ENCODE data around the gene HBP1.
"Not testable (repeated sequence)": the region's sequence is repeated elsewhere in the genome, so short reads cannot be mapped to it uniquely, and the experiment has no call there.

HBP1 gene, protein sequence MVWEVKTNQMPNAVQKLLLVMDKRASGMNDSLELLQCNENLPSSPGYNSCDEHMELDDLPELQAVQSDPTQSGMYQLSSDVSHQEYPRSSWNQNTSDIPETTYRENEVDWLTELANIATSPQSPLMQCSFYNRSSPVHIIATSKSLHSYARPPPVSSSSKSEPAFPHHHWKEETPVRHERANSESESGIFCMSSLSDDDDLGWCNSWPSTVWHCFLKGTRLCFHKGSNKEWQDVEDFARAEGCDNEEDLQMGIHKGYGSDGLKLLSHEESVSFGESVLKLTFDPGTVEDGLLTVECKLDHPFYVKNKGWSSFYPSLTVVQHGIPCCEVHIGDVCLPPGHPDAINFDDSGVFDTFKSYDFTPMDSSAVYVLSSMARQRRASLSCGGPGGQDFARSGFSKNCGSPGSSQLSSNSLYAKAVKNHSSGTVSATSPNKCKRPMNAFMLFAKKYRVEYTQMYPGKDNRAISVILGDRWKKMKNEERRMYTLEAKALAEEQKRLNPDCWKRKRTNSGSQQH
- 57.0 to 126 (median 81.1) reads per million in 18 experiments for total RNA-seq

DNA sequence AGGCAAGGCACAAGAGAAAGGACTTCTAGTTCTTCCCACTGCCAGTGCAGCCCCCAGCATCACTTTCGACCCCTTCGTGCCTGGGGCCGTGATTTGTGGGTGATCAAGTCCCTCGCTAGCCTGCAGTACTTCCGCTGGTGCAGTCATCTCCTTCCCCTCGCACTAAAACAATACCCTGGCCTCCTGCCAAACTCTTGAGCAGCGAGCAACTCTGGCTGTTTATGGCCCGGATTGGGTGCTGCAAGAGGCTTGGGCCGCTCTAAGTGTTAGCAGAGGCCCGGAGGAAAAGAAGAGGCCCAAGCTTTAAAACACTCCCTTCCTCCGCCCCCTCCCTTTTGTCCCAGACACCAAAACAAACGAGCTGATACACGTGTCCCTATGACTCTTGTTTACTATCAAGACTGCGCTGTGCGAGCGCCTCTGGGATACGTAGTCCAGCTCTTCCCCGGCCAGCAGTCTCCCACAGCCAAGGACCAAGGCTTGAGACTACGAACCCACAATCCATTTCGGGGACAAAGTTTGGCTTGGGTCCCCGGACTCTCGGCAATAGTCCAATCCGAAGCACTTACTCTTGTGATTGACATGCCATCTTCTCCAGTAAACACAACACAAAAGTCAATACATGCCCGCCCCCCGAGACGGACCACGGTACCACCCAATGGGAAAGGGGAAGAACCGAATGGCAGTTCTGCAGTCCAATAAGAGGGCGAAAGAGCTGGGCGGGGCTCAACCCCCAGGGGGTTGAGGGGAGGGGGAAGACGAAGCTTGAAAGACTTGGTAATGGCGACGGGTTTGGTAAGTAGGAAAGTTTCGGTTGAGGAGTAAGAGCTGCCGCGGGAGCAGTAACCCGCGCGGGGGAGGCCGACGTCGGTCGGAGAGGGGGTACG lies at the start of gene HBP1:
HBP1 (plus strand) TSS at position 771 of the 887 bp plus-strand sequence. CDS start 10,891 bp downstream, outside the sequence.
- peak; percentile 100 for DNase-seq

DNA sequence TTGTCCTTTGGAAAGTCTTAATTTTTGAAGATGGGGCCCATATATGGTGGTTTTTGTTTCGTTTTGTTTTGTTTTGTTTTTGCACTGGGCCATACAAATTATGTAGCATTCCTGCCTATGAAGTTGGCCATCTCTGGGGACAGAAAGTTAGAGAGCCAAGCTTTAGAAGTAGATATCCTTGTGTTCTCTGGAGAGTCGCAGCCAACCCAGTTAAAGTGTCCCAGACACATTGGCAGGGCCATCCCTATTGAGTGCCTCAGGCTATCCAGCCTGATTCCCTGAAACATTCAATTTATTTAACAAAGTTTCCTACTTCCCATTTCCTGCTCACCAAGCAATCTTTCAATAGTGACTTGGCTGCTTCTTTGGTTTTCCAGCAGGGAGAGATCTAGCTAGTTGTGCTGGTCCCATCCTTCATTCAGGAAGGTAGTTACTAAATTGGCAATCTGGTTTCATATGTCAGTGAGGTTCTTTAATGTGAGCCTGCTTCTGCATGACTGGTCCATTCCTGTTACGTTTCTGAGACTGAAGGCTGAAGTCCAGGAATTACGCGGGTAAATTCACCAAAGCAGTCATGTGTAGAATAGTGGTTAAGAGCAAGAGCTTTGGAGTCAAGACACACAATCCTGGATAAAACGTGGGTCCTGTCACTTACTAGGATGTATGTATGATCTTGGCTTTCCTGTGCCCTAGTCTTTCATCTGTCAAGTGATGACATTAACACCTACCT lies 49.3 kb upstream of the HBP1 start:
- no peak for DNase-seq

DNA sequence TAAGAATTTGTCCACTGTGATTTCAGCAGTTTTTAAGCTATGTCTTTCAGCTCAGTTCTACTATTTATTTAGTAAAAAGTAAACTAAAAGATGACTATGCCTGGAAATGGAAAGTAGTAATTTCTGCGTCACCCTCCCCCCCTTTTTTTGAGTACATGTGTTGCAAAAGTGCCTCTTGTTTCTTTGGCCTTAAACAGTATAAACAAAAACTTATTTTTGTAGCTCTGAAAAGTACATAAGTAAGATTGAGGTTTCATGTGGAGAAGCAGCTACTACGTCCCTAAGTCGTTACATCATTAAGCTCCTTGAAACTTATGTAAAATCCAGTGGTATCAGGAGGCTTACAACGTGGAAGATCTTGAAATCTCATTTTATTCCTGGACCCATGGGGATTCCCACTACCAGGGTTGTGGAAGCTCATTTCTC lies 46.3 kb upstream of the HBP1 start:
- DNase-seq: no peak

GRCh38 chr7:107123392-107123791 lies 45.4 kb upstream of the HBP1 start:
- no peak for DNase-seq

DNA sequence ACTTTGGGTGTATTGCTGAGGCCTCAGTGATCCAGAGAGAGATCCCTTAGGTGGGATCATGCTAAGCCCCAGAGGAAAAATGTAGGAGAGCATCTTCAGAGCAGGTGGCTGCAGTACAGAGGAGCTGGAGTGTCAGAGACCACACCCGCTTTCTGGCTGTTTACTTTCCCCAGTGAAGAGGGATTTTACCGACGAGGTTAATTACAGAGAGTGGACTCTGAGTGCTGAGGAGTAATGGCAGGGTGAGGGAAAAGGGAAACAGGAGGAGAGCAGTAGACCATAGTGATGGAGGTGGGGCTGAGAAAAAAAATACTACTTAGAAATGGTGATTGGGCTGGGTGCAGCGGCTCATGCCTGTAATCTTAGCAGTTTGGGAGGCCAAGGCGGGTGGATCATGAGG lies 43.3 kb upstream of the HBP1 start:
- DNase-seq: no peak

DNA sequence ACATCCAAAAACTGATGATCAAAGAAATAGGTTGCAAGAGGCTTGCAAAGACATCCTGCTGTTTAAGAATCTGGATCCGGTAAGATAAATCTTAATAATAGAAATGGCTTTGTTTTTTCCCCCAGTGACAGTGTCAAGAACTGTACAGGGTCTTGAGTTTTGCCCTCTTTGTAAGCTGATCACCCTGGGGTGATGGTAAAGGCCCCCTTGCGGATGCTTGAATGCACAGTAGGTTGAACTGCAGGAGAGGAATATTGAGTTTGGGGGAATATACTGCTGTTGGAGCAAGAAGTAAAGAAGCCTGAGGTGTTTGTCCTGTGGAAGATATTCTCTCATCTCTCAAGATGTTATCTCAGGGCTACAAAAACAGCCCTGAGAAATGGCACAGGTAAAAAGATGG lies 40.6 kb upstream of the HBP1 start:
- no peak for DNase-seq

DNA sequence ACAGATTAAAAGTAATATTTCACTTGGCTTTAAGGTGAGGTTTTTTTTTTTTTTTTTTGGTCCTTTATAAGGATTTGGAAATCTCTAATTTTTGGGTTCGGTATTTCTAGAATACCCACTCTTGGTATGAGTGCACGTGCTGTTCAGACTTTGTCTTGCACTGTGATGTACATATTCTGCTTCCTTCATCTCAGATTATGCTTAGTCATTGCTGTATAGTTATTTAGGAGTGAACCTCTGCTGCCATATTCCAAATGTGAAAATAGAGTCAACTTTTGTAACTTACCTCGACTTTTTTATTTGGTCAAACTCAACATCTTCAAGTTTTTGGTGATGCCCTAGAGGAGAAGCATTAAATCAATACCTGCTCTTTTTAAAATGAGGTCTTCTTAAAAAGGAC lies 40.1 kb upstream of the HBP1 start:
- DNase-seq: no peak

GRCh38 chr7:107130487-107131220 lies 38.1 kb upstream of the HBP1 start:
- DNase-seq: no peak

DNA sequence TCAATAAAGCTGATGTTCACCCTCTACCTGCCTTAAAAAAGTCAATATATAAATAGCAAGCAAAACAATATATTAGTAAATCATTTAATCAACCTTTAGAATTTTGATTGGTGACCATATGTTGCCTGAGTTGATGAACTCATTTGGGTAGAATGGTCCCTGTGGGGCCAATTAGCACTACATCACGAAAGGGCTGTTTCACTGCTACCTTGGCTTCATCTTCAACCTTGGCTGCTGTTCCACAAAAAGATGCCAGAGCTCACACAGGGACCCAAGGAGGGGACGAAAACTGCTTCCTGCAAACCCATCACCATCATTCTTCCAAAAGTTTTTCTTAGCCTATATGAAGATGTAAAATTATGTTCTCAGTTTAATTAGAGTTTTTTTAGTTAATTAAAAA lies 35.4 kb upstream of the HBP1 start:
- no peak for DNase-seq

DNA sequence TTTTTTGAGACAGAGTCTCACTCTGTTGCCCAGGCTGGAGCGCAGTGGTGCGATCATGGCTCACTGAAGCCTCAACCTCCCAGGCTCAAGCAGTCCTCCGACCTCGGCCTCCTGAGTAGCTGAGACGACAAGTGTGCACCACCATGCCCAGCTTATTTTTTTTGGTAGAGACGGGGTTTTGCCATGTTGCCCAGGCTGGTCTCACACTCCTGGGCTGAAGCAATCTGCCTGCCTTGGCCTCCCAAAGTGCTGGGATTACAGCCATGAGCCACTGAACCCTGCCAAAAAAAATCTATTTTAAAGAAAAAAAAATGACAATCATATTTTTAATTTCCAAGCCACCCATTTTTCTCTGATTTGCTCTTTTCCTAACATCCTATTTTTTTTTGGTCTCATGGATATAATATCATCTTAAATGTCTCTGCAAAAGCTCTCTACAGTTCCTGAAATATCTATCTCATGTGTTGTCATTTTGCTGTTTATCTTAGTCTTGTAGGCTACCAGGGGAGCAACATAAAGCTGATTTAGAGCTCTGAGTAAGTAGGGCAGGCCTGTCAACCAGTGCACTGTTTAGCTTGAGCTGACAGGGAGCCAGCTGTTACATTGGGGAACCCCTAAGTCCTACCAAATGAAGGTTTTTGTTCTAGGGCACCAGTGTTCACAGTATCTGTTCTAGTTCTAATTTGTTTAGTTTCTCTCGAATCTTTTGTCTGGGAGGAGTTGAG lies 29.9 kb upstream of the HBP1 start:
- DNase-seq: no peak

DNA sequence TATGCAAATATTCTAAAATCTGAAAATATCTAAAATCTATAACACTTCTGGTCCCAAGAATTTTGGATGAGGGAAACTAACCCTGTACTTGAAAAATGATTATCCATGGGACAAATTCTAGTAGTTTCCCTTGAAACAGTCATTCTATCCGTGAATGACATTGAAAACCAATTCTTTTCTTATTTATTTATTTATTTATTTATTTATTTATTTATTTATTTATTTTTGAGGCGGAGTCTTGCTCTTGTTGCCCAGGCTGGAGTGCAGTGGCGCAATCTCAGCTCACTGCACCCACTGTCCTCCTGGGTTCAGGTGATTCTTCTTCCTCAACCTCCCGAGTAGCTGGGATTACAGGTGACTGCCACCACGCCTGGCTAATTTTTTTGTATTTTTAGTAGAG lies 24.9 kb upstream of the HBP1 start:
- not testable (repeated sequence) for DNase-seq

DNA sequence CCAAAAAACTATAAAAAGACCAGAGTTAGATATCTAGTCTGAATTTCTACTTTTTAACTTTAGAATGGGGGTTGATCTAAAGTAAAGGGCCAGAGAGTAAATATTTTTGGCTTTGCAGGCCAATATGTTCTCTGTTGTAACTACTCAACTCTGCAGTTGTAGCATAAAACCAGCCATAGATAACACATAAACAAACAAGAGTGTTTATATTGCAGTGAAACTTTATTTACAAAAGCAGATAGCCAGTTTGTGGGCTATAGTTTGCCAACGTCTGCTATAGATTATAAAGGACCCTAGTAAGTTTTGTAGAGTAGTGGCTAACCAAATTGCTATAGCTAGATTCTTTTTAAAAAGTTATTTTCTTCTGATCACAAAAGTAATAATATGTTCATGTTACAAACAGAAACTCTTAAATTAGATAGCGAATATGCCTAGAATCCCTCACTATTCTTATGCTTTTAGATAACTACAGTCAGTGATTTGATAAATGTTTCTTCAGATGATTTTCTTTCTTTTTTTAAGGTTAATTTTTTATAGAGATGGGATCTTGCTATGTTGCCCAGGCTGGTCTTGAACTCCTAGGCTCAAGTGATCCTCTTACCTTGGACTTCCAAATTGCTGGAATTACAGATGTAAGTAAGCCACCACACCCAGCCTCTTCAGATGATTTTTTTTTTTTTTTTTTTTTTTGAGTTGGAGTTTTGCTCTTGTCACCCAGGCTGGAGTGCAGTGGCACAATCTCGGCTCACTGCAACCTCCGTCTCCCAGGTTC lies 23.6 kb upstream of the HBP1 start:
- DNase-seq: no peak

DNA sequence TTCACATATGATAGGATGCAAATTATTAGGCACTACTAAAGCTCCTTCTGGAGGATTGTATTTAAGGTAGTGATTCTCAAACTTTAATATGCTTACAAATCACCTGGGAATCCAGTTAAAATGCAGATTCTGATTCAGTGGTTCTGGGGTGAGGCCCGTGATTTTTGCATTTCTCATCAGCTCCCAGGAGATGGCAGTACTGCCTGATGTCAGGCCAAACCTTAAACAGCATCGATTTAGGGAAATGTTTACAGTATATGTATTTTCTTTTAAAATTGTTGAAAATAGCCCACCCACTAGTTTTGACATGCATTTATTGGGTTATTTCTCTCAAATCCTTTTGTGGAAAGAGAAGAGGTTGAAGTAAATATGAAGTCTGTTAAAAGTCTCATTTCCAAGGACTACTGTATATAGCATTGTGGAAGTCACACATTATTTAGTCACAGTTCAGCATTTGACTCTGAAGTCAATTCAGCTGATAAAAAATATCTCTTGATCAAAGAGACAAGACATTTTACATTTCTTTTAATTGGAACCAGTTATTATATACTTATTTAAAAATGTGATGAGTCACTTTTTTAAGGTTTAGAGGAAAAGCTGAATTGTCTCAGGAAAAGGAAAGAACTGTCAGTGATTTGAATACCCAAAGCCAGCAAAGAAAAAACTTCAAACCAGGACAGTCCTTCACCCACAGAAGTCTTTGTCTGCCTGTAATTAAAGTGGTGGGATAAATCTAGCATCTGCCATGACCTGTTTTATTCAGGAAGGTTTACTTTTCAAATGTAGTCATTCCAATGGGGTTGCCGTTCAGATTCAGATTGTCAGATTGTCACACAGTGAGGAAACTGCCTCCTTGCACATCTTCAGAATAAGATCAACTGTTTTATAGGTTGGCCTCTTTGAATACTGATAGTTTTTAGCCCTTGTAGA lies 21.1 kb upstream of the HBP1 start:
- peak; percentile 36 to 54 for DNase-seq

GRCh38 chr7:107148721-107149120 lies 20.1 kb upstream of the HBP1 start:
- no peak for DNase-seq

DNA sequence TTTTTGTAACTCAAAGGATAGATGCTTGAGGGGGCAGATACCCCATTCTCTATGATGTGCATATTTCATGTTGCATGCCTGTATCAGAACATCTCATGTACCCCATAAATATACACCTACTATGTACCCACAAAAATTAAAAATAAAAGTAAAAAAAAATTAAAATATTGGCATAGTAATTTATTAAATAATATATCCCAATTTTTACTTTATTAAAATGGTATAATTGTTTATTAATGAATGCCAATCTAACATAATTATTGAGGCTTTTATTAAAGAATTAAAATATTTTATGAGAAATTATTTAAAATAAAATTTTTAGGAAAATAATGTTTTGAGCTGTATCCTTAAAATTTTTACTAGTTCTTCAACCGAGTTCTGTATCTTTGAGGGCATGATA lies 18.9 kb upstream of the HBP1 start:
- DNase-seq: no peak

- DNase-seq: peak; percentile 83
Observed at GRCh38 chr7:107150375-107151073, 18.3 kb upstream of the HBP1 start.

- no peak for DNase-seq
Observed at GRCh38 chr7:107151538-107151937, 17.3 kb upstream of the HBP1 start.

- no peak for DNase-seq
Observed at GRCh38 chr7:107152011-107152410, 16.8 kb upstream of the HBP1 start.

DNA sequence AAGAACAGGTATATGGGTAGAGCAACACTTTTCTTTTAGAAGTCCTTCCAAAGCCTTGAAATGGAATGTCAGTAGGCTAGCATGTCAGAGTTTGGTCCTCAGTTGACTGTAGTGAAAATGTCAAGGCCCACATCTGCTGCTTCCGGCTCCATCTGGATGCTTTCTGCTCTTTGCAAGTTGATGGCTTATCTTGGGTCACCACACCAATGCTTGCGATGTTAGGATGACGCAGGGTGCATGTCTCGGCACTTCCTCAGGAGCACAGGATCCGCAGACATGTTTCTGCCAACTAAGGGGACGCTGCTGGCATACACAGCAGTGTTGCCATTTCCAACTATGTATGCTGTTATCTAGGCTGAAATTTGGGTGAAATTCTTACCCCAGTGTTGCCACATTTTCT lies 14.0 kb upstream of the HBP1 start:
- no peak for DNase-seq

Data from inflammatory macrophage (primary cell).